HG03378 (cell line): ENCODE results near the gene MSRB3.

Experiments
- ATAC-seq: cut with Tn5 transposase; IDR thresholded peaks from one replicate; pipeline ENCODE4 v1.9.1; 2021; ENCODE audit warnings: mild to moderate bottlenecking, moderate library complexity; ENCODE audit not compliant: unreplicated experiment

The MSRB3 gene

DNA sequence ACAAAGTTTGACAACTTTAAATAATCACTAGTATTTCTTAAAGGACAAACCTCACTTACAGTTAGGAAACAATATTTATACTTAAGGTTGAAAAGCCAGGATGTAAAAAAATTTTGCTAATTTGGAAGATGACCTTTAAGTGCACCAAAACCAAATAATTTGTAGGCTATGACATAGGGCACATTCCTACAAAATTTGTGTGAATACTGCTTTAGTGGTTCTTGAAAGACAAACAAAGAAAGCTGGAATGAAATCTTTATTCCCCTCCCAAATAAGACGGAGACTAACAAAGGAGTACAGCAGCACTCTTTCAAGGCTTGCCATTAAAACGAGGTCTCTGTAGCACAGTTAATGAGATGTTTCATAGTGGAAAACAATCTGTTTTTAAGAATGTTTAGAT lies 45.6 kb downstream of the MSRB3 start:
- ATAC-seq, result no peak

DNA sequence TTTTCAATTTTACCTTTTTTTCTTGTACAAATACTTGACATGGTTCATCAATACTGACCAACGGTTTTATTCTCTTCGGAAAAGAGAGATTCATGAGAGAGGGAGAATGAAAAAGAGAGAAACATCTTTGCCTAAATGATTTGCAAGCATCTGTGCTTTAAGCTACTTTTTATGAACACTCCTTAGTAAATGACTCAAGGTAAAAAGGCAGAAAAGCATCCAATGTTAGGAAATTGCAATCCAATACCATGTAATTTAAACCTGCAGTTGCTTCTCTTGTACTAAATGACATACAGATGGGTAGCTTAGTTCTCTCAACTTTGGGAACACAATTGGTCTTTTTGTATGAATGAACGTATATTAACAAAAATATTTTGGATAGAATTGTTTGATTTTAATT lies 46.1 kb downstream of the MSRB3 start:
- no peak for ATAC-seq

DNA sequence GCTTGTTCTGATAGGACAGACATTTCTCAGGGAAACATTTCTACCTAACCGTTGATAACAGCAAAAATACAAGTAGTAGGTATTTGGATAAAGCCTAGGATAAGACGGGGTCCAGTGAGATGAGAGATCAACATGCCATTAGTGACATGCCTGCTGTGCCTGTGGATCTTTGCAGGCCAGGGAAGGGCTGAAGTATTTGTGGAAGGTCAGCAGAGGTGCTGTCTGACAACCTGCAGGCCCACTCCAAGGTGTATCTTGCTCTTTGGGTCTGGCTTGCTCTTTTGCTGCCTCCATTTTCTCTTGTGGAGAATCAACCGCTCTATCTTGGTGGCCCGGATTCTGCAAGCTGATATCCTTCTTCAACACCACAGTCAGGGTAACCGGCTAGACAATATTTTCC lies 46.7 kb downstream of the MSRB3 start:
- ATAC-seq, result no peak

DNA sequence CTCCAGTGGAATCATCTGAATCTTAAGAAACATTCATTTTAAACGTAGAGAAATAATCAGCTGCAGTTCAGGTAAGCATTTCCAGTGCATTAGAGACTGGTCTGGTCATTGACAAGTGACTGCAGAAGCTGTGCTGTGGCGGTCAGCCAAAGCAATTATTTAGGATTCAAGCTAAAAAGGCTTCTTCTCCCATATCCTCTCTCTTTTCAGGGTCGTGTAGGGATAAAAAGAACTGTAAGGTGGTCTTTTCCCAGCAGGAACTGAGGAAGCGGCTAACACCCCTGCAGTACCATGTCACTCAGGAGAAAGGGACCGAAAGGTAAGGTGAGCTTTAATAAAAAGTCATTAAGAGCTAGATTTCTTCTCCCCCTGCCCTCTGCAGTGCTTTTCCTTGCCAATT lies 48.1 kb downstream of the MSRB3 start:
- ATAC-seq, result no peak

DNA sequence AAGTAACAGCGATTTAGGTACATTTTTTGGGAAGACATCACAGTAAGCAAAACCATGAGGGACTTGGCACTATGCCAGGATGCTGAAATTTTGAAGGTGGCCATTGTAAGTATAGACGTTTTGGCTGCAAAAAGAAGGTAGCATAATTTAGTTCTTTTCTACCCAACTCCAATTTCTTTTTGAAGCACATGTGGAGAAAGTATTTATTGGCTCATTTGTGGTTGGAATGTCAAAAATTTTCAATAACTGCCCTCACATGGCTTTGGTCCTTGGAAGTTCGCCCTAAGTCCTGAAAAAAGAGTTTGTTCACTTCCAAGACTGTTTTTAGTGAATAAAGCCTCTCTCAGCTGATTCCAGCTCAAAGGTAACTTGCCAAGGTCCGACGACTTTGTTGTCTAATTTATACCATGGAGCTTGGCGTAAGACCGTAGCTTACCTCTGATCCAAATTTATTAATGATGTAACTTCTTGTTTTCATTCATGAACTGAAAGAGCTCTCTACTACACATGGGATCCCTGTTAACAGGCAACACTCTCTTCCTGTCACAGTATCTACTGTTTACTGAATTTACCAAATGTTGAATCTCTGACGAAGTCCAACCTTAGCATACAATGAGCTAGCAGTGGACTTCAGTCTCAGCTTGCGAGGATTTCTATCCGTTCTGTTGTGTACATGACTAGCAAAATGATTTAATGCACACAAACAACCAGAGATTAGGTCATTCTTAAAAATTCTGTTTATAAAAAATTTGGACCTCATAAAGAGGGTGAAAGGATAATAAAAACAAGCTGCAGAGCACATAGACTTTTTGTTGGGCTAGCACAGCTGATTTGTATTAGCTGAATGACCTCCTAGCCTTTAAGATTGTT lies 49.0 kb downstream of the MSRB3 start:
- ATAC-seq, result no peak

DNA sequence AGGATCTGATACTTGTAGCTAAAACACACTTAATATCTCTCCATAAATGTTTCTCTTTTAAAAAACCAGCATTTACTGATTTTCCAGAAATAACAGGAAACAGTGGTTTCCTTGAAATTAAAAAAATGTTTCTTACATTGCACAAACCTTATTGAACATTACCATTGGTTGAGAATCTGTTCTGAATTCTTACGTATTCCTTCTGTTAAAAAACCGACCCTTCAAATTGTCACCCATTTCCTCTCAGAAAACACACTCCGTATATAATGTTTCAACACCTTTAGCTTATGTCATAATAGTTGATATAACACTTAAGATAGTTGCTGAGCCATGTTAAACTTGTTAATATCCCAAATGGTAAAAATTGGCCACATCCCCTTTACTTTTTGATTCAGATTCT lies 51.2 kb downstream of the MSRB3 start:
- no peak for ATAC-seq

DNA sequence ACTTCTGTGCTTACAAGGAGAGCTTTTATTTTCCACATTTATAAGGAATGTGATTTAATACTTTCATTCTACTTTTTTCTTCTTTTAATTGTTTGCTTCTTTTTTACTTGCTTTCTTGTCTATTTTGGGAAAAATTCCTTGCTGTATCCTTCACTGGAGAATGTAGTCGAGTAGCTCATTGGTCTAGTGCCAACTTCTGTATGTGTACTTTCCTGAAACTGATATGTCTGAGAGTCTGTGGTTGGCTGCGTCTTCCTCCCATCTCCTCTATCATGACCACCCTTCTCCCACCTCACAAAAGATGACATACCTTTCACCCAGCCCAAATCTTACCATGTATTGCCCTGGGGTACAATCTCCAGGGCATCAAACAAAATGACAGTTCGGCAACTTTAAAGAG lies 51.8 kb downstream of the MSRB3 start:
- ATAC-seq, result no peak

DNA sequence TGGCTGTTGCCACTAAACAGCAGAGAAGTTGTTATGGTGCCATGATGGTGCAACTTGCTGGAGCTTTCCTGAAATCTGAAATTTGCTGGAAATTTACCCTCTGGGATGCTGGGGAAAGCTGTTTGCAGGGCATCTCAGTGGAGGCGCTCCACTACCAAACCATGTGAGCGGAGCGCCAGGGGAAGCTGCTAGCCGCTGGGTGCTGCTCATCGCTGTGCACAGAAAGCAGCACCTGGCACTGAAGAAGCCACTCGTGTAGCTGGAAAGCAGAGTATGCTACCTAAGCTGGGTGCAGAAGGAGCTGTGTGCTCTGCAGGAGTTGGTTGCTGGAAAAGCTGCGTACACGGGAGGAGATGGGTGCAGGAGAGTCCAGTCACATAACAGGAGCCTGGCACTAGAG lies 53.0 kb downstream of the MSRB3 start:
- ATAC-seq, result no peak

DNA sequence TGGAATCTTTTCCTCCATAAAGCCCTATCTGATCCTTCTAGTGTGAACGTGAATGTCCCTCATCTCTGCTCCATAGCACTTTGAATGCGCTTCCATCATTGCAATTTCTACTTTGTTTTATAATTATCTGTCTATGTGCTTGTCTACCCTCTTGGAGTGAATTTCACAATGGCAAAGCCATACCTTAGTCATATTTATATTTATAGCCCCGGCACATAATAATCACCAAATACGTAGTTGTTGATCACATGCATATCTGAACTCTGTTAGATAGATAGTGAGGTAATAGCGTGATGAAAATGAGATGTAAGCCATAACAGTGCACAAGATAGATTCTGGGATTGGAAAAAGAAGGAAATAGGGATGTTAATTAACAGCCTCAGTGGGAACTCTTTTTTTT lies 55.2 kb downstream of the MSRB3 start:
- ATAC-seq, result no peak

DNA sequence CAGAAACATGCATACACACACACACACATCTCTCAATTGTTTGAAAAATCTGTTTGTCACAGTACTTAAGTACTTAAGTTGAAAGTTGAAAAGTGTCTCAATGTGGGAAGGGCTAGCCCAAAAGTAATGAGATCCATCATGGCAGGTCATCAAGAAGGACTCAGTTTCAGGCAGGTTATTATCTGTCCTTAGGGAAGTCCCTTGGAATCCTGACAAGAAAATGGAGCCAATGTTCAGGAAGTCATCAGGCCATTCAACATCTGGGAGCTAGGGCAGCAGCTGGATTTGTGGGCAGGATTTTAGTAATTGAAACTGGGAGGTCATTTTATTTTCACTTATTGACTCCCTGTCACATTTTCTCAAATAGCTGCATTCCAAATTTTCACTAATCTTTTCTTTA lies 56.0 kb downstream of the MSRB3 start:
- no peak for ATAC-seq

DNA sequence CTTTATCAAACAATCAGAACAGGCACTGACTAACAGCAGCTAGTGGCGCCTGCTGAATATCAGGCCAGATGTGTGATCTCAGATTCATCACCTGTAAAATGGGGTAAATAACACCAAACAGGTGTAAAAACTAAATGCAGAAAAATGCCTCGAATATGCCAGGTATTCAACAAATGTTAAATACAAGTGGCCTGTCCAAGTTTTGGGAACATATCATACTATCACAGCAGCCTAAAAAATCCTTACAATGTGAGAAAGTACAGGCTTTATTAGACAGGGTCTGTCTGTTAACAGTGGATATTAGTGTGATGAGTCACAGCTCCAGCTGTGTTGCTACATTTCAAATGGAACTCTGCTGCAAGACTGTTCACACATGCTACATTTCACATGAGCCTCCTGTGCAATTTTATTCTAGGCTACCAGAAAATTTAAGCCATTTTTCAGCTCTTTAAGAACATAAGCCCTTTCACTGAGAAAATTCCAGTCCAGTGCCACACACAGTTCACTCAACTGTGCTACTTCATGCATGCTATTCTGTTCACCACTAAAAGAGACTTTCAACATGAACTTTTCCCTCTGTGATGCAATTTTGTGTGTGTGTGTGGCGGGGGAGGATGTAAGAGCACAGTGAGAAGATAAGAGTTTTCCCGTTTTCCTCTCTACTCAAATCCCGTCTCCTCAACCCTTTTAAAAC lies 56.7 kb downstream of the MSRB3 start:
- no peak for ATAC-seq

DNA sequence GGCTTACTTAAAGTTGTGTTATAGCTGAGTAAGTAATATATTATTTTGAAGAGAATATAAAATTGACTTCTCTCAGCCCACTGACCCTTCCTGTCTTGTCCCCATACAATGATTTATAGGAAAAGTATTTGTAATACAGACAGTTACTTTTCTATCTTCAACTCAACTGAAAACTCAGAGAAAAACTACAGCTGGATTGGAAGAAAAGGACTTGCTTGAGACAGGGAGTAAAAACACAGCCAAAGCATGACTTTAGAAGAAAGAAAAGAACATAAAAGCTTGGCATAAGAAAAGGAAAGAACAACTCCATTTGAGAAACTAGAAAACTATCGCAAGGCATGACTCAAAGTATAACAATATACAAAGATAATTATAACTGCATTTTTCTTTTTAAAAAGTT lies 57.5 kb downstream of the MSRB3 start:
- no peak for ATAC-seq

DNA sequence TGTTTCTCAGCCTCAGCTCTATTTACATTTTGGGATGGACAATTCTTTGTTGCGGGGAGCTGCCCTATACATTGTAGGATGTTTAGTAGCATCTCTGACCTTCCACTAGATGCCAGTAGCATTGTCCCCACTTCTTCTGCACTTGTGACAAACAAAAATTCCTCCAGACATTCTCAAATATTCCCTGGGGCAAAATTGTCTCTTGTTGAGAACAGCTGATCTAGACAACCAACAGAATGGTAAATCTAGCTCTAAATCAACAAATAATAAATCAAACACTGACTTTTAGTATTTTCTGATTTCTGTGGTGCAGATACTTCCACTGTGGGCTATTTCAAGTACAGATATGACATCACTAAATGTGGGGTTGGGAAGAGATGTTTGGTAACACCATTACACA lies 60.7 kb downstream of the MSRB3 start:
- ATAC-seq, result no peak

DNA sequence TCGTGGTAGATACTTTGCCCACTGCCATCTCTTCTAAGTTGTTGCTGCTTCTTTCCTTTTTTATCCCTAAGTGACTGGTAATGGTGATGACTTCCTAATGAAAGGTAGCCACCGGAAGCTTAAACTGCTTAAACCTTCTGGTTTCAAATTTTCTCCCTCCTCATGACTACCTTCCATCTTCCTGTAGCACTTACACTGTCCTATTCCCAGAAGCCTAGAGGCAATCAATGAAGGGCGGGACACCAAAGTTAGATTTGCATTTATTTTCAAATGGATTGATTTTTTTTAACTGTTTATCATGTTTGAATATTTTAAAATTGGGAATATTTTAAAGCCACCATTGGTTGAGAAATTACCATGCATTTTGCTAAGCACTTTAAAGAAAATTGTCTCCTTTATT lies 64.7 kb downstream of the MSRB3 start:
- no peak for ATAC-seq

DNA sequence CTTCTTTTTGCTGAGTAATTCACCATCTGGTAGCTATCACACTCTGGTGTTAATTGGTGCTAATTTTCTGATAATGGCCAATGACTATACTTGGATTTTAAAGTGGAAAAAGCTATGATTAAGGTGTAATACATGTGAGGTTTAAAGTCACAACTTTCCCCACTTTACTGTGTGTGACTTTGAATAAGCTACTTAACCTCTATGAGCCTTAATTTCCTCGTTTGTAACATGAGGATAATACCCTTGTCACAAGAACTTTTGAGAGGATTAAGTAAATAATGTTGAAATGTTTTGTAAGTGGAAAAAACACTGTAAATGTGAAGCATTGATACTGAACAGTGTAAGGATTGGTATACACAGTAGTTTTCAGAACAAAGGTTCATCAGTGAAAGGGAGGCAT lies 65.3 kb downstream of the MSRB3 start:
- no peak for ATAC-seq

DNA sequence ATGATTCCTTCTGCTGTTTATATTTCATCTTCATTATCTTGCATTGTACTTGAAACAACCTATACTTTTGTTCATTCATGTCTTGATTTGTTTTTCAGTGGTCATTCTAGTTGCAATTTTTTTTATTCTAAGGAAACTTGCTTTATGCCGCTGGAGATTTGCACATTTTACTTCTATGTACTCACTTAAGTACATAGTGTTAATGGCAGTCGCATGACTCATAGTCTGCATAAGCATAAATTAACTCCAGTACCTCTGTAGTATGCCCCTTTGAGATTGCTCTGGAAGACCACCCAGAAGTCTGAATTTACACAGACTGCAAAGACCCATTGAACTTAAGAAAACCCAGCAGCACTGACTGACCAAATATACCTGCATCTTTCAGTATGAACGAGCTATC lies 77.0 kb downstream of the MSRB3 start:
- ATAC-seq, result no peak

DNA sequence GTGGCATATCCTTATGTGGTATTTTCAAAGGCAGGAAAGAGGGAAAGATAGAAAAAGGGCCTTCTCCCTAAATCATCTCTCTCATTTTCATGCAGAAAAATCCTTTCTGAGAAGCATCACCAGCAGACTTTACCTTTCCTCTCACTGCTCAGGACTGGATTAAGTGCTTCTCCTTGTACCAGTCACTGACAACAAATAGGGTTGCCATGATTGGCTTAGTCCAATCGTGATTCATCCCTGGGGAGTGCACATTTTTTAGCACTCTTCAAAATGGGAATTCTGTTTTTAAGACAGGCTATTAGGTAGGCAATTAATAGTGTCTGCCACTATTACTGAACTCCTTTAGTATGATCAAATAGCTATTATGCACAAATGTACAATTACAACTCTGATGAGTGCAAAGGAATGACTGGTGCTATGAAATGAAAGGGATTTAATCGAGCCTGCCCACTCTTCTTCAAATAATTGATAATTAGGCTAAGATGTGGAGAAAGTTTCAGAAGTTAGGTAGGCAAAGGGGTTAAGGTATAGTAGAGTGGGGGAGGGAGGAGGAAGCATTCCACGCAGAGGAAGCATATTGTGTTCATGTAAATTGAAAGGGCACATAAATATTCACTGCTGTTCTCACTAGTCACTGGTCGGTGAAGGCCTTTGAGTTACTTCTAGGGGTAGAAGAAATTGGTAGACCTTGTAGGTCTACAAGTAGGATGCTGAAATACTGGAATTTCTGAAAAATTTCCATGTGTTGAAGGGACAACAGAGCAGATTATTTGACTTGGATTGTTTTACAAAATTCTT lies 84.0 kb downstream of the MSRB3 start:
- no peak for ATAC-seq

DNA sequence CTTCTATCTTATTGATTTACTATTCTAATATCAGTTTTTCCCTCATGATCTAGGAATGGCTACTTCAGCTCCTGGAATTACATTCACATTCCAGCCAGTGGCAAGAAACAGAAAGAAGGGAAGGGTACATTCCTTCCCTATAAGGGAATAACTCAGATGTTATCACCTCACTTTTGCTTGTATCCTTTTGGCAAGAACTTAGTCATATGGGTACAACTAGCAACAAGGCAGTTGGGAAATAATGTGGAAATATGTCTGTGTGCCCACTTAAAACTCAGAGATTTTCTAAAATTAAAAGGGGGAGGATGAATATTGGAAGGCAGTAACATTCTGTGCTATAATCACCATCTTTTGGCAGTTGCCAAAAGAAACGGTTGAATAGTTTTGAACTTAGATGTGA lies 85.6 kb downstream of the MSRB3 start:
- no peak for ATAC-seq

DNA sequence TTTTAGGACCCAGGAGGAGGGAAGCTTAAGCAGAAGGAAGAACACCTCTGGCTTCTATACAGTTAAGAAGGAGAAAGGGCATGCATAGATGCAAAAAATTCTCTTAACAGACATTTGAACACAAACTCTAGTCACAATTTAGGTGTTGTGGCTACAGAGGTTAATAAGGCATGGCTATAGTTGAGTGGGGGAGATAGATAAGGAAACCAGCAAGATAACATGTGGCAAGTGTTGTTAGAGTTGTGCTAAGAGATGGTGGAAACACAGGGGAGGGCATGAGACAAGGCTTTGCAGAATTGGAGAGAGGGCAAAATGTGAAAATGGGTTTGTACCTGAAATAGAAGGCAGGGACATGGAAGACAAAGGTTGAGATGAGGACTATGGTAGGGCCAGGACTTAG lies 88.9 kb downstream of the MSRB3 start:
- no peak for ATAC-seq

DNA sequence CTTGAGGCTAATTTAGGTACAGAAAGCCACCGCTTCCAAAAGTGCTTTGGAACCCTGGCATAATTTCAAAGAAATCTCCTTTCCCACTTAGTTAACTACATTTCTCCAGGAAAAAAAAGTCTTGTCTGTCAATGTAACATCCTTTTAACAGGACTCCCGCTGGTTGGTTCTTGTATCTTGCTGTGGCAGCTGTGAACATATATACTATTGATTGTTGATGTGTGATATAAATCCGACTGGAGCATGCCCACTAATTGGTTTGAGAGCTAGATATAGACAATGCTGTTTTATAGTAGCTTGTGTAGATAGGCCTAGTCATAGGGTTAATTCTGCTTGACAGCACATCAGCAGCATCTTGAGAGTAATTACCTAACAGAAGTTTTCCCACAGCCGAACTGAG lies 89.6 kb downstream of the MSRB3 start:
- ATAC-seq, result no peak

DNA sequence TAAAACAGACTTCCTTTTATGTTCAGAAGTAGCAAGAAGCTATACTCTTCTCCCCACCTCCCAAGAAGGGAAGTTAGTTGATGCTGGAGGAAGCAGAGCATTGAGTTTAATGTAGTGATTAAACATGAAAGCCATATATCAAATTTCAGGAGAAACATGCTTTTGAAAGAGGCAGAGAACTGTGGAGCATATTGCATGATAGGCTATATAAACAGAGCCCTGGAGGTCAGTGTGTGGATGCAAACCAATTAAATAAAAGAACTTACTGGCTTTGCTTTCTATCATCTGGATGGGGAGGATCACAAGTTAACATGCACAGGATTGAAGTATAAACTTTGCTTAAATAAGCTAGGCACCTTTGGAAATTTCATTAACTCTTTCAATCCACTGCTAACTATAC lies 94.1 kb downstream of the MSRB3 start:
- ATAC-seq, result no peak

DNA sequence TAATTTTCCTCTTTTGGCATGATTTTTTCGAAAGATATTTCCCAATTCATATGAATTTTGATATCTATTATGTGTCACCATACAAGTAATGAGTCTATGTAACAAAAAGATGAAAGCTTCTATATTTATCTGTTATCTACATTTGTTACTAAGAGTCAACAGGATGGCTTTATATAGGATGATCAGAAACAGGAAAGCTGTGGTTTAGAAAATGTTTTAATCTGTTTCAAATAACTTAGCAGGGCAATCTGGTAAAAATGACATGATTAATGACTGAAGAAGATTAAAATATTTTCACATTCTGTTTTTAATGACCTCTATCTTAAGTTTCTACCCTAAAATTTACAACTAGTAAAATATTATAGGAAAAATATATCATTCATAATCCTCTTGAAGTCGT lies 105.8 kb downstream of the MSRB3 start:
- no peak for ATAC-seq
